AG09319 (cell line): ENCODE data around the gene DTD1.

Source experiments
- DNase-seq: peaks from one replicate; pipeline ENCODE4 v3.0.0-alpha.2; 2010; ENCODE audit warnings: low read depth; ENCODE audit errors: extremely low read depth
- TF ChIP-seq, protein P1 (sequence below): IDR thresholded peaks from 2 replicates; pipeline ENCODE4 v1.5.1; 2011; ENCODE audit warnings: low read depth, mild to moderate bottlenecking, inconsistent platforms, low read length, moderate library complexity

Gene DTD1

DNA sequence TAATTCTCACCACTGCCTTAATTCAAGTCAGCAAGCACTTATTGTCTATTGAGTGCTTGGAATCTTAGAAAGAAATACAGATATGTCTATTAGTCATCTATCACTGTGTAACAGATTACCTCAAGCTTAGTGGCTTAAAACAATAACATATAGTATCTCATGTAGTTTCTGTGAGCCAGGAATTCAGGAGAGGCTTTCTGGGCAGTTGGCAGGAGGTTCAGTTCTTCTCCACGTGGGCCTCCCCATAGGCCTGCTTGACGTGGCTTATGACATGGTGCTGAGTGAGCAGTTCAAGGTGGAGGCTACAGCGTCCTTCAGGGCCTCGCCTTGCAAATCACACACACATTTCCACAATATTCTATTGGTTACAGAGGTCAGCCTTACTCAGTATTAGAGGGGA is 69.7 kb downstream of the DTD1 start:
- TF ChIP-seq, protein P1, sequence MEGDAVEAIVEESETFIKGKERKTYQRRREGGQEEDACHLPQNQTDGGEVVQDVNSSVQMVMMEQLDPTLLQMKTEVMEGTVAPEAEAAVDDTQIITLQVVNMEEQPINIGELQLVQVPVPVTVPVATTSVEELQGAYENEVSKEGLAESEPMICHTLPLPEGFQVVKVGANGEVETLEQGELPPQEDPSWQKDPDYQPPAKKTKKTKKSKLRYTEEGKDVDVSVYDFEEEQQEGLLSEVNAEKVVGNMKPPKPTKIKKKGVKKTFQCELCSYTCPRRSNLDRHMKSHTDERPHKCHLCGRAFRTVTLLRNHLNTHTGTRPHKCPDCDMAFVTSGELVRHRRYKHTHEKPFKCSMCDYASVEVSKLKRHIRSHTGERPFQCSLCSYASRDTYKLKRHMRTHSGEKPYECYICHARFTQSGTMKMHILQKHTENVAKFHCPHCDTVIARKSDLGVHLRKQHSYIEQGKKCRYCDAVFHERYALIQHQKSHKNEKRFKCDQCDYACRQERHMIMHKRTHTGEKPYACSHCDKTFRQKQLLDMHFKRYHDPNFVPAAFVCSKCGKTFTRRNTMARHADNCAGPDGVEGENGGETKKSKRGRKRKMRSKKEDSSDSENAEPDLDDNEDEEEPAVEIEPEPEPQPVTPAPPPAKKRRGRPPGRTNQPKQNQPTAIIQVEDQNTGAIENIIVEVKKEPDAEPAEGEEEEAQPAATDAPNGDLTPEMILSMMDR: no peak
- no peak for DNase-seq

DNA sequence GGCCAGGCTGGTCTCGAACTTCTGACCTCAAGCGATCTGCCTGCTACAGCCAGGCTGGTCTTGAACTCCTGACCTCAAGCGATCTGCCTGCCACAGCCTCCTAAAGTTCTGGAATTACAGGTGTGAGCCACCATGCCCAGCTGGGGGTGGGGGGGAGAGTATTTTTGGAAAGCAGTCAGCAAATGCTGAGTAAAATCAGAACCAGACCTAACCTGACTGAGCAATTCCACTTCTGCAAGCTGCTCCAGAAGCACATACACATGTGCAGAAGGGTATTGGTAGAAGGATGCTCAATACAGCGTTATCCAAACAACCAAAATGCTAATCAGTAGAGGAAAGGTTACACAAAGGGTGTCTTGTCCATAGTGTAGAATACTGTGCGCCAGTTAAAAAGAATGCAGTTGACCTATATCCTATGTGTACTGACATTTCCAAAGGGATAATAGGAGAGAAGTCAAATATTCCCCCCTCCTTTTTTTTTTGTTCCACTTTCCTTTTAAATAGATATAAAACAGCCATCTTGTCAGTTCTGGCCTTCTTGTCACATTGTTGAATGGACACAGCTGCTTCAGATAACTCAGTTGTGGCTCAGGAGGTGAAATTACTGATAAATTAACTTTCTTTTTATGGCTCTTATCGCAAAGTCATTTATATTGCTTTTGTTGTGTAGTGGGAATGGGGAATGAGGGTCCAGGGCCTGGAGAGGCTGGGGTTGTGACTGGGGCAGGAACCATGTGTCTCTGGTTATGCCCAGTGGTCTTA is 74.6 kb downstream of the DTD1 start:
- DNase-seq: no peak
- TF ChIP-seq, protein P1: no peak

DNA sequence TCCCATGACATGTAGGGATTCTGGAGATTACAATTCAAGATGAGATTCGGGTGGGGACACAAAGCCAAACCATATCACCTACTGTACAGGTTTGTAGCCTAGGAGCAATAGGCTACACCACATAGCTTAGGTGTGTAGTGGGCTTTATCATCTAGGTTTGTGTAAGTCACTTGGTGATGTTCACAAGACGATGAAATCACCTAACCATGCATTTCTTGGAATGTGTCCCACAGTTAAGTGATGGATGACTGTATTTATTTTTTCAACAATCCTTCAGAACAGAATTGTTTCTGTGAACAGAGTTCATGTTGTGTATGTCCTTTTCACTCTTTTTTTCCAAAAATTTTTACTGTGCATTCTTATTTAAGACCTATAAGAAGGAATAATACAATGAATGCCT is 76.1 kb downstream of the DTD1 start:
- TF ChIP-seq, protein P1: no peak
- DNase-seq: no peak

- TF ChIP-seq, protein P1: no peak
- DNase-seq: no peak
Measured at GRCh38 chr20:18665135-18665534, 77.3 kb downstream of the DTD1 start.

DNA sequence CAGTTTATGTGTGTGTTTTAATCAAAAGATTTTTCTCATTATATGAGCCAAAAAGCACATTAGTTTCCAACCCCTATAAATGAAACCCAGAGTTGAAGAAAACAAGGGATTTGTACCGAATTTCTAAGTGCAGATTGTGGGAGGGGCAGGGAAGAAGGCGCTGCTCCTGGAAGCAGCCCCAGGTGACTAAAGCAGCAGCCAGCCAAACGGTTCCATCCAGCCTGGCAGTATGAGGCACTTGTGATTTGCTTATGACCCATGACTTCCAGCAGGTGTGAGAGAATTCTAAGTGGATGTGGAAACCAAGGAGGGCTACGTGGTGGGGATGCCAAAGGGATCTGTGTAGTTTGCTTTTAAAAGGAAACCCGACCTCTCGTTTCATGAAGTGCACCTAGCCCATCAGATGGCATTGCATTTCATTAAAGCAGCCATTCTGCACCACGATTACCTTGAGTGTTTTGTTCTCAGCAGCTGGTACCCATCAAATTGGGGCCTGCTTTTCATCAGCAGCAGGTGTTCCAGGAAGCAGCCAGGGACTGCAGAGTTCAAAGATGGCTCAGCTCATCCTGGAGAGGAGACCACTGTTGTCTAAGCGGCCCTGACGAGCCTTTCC is 79.1 kb downstream of the DTD1 start:
- TF ChIP-seq, protein P1: no peak
- DNase-seq: no peak

GRCh38 chr20:18669241-18670019 is 81.6 kb downstream of the DTD1 start:
- DNase-seq: no peak
- TF ChIP-seq, protein P1: no peak
